Left ventricle myocardium inferior (tissue), 1 donor: ENCODE results near the gene SNRNP48. TPM values are rescaled to one million over a fixed set of nuclear protein-coding genes. Genes with fewer than 3 reads are reported as not detected.

Experiments
- DNase-seq: peaks from one replicate; pipeline ENCODE4 v3.0.0-alpha.2; 2020
- H3K27ac ChIP-seq: fragments of 200-600 bp; replicated peaks from 2 replicates; pipeline ENCODE4 v1.8.0; 2021
- H3K27me3 ChIP-seq: fragments of 200-600 bp; 2 replicates; pipeline ENCODE4 v1.8.0; 2021; ENCODE audit warnings: low read depth
- H3K36me3 ChIP-seq: fragments of 200-600 bp; 2 replicates; pipeline ENCODE4 v1.8.0; 2021
- H3K4me1 ChIP-seq: fragments of 200-600 bp; 2 replicates; pipeline ENCODE4 v1.8.0; 2021
- H3K4me3 ChIP-seq: fragments of 200-600 bp; 2 replicates; pipeline ENCODE4 v1.8.0; 2021; ENCODE audit warnings: mild to moderate bottlenecking, moderate library complexity
- H3K9me3 ChIP-seq: fragments of 200-600 bp; replicated peaks from 2 replicates; pipeline ENCODE4 v1.8.0; 2021
- intact Hi-C: fragments of 100-400 bp; cut with micrococcal nuclease; formaldehyde crosslinking; loops from one replicate; pipeline ENCODE4 v1.11.0; 2022
- total RNA-seq: library from RNA; stranded (reverse); fragmentation: NEBNext Ultra II Directional; extraction: Animal tissue kit (Norgen Biotek cat#: 25700); gene quantifications from one replicate; pipeline ENCODE4 v1.2.1, GENCODE V29; 2021
- TF ChIP-seq, protein P1 (sequence below): fragments of 200-600 bp; IDR thresholded peaks from 2 replicates; pipeline ENCODE4 v1.8.0; 2021; ENCODE audit warnings: antibody characterized with exemption, mild to moderate bottlenecking, borderline replicate concordance
- donor health status: DM: no; HTN: yes; CAD: no; lungs with severe emphysema.

The SNRNP48 gene
- total RNA-seq, 1 donor from 2014 or later = 13.8 TPM

DNA sequence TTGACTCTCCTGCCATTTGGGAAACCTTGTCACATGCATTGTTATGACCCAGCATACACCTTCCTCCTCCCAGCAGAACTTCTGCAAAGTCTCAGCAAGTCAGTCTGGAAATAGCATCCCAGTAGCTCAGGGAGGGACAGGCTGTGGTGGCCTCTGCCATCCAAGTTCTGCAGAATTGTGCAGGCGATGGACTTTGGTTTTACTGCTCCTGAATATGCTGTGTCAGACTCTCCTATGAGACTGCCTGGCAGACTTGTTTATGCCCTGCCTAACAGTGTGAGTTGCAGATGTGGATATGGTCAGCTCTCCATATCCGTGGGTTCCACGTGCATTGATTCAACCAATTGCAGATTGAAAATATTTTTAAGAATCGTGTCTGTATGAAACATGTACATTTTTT is 52.8 kb downstream of the SNRNP48 start:
- intact Hi-C loops = no loop called here
- TF ChIP-seq, protein P1, sequence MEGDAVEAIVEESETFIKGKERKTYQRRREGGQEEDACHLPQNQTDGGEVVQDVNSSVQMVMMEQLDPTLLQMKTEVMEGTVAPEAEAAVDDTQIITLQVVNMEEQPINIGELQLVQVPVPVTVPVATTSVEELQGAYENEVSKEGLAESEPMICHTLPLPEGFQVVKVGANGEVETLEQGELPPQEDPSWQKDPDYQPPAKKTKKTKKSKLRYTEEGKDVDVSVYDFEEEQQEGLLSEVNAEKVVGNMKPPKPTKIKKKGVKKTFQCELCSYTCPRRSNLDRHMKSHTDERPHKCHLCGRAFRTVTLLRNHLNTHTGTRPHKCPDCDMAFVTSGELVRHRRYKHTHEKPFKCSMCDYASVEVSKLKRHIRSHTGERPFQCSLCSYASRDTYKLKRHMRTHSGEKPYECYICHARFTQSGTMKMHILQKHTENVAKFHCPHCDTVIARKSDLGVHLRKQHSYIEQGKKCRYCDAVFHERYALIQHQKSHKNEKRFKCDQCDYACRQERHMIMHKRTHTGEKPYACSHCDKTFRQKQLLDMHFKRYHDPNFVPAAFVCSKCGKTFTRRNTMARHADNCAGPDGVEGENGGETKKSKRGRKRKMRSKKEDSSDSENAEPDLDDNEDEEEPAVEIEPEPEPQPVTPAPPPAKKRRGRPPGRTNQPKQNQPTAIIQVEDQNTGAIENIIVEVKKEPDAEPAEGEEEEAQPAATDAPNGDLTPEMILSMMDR = no peak
- no peak overlapping the region for H3K4me3 ChIP-seq
- no peaks in the 10 kb centered on the region for H3K27me3 ChIP-seq
- no peak overlapping the region for H3K27ac ChIP-seq
- DNase-seq = no peak
- H3K36me3 ChIP-seq = no peaks in the 10 kb centered on the region
- H3K4me1 ChIP-seq = no peaks in the 10 kb centered on the region
- H3K9me3 ChIP-seq = no peaks in the 10 kb centered on the region

DNA sequence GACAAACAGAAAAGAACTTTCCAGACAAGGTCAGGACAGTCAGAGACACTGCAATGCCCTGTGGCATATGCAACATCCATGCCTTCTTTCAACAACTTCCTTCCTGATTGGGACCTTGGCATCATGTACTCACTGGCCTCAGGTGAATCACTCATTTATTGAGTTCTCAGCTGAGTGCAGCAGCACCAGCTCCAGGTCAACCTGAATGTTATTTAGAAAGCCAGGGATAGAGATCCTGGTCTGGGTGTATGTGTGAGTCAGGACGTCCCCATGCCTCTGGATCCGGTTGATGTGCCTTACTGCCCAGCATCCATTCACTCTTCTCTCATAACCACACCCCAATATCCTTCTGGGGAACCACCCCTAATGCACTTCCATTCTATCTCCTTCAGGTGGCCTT is 54.4 kb downstream of the SNRNP48 start:
- Histone ChIP-seq H3K36me3 (no peaks in the 10 kb centered on the region), H3K27me3 (no peaks in the 10 kb centered on the region), H3K4me1 (no peaks in the 10 kb centered on the region), H3K4me3 (no peak overlapping the region), H3K27ac (no peak overlapping the region), H3K9me3 (no peaks in the 10 kb centered on the region)
- TF ChIP-seq, protein P1 = no peak
- DNase-seq = no peak
- intact Hi-C loops = no loop called here

DNA sequence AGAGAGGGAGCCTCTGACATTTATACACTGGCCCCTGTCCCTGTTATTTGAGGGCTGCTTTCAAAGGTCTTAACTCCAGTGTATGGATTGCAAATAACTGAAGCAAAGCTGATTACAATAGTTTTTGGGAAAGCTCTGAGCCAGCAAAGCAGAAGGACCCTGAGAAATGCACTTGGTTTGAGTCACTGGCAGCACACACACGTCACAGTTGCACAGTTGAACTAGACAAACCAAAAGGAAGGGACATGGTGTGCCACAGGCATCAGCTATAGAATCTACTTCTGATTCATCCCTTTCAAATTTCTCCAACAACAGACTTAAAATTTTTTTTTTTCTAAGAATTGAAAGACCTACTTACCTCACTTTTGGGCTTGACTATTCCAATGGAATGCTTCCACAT is 56.4 kb downstream of the SNRNP48 start:
- TF ChIP-seq, protein P1 = no peak
- intact Hi-C loops = no loop called here

DNA sequence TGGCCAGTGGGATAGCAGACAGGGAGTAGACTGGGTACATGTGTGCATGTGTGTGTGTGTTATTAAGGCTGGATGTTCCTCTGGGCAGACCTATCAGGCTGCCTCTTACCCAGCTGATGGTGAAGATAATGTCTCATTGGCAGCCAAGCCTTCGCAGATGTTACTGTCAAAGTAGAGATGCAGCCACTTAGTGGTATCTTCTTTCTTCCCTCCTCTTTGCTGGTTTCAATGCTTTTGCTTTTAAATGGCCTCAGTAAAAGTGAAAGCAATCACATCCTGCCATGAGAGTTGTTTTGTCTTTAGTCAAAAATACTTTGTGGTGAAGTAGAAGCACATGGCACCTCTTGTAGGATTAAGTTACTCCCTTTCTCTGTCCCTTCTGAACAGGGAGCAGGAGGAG is 57.5 kb downstream of the SNRNP48 start:
- TF ChIP-seq, protein P1 = no peak

More for the DNA sequence above, 56.4 kb downstream of the SNRNP48 start:
- Histone ChIP-seq H3K36me3 (no peaks in the 10 kb centered on the region), H3K27me3 (no peaks in the 10 kb centered on the region), H3K4me1 (no peaks in the 10 kb centered on the region), H3K4me3 (no peak overlapping the region), H3K27ac (no peak overlapping the region), H3K9me3 (no peaks in the 10 kb centered on the region)
- DNase-seq = no peak

DNA sequence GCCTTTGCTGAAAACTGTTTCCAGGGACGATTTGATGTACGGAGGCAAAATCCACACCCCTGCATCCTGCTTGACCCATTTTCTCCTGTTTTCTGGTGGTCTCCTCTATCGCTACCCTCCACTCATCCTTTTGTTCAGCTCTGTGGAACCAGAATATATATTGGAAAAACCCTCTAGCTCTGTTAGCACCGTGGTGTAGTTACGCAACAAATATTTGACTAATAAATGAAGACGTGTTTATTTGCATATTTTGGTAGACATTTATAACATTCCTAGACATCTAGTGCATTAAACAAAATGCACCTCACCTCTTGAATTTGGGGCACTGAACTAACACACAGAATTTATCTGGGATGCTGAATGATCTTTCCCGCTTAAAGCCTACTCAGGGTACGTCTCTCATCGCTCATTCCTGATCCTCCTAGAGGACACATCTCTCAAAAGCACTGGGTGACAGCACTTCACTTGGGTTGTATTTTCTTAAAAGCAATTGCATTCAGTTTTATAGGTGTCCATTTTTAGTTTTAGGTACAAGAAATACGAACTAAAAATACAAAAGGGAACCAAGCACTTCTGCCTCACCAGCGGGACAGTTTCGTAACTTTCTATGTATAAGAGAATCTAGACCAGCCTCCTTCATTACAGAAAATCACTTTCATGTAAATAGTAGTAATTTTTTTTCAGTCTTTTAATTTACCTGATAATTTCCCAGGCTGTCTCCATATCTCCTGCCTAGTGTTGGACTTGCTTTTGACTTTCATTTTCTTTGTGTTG is 59.2 kb downstream of the SNRNP48 start:
- Histone ChIP-seq H3K9me3 (no peaks in the 10 kb centered on the region), H3K27ac (no peak overlapping the region), H3K27me3 (no peaks in the 10 kb centered on the region), H3K4me1 (no peaks in the 10 kb centered on the region), H3K4me3 (no peak overlapping the region), H3K36me3 (no peaks in the 10 kb centered on the region)
- intact Hi-C loops = no loop called here
- TF ChIP-seq, protein P1 = no peak
- DNase-seq = no peak

More for the DNA sequence above, 57.5 kb downstream of the SNRNP48 start:
- no peak for DNase-seq
- H3K9me3 ChIP-seq = no peaks in the 10 kb centered on the region
- H3K4me1 ChIP-seq = no peaks in the 10 kb centered on the region
- H3K27me3 ChIP-seq = no peaks in the 10 kb centered on the region
- no peak overlapping the region for H3K4me3 ChIP-seq
- no peaks in the 10 kb centered on the region for H3K36me3 ChIP-seq
- intact Hi-C loops = no loop called here
- H3K27ac ChIP-seq = no peak overlapping the region
